ENCODE results near the gene GABARAPL2.
"Not testable (repeated sequence)": the region's sequence is repeated elsewhere in the genome, so short reads cannot be mapped to it uniquely, and the experiment has no call there.

Gene GABARAPL2

GRCh38 chr16:75566040-75566757 is at the start of gene GABARAPL2:
TSS of gene GABARAPL2 (plus strand) at chr16:75566379. CDS start at chr16:75566487, 108 bp downstream.
- peak; percentile 89 to 90 for DNase-seq

GRCh38 chr16:75519175-75519574 is 47.0 kb upstream of the GABARAPL2 start:
- DNase-seq: no peak

- no peak for DNase-seq
Observed at GRCh38 chr16:75526032-75526790, 40.0 kb upstream of the GABARAPL2 start.

GRCh38 chr16:75527825-75528299 is 38.3 kb upstream of the GABARAPL2 start:
- no peak for DNase-seq

- DNase-seq: no peak
Observed at GRCh38 chr16:75529056-75529905, 36.9 kb upstream of the GABARAPL2 start.

- DNase-seq: no peak
Observed at GRCh38 chr16:75529959-75530358, 36.2 kb upstream of the GABARAPL2 start.

- DNase-seq: no peak
Observed at GRCh38 chr16:75532142-75532765, 33.9 kb upstream of the GABARAPL2 start.

- no peak for DNase-seq
Observed at GRCh38 chr16:75532791-75533190, 33.4 kb upstream of the GABARAPL2 start.

- DNase-seq: no peak
Observed at GRCh38 chr16:75534560-75535205, 31.5 kb upstream of the GABARAPL2 start.

- DNase-seq: no peak
Observed at GRCh38 chr16:75535211-75535843, 30.9 kb upstream of the GABARAPL2 start.

- no peak for DNase-seq
Observed at GRCh38 chr16:75535901-75536300, 30.3 kb upstream of the GABARAPL2 start, which contains the start of gene CHST5. TSS of gene CHST5 (minus strand) at chr16:75536108. CDS start at chr16:75530384, 5,724 bp downstream.

- DNase-seq: no peak
Observed at GRCh38 chr16:75537776-75538175, 28.4 kb upstream of the GABARAPL2 start.

GRCh38 chr16:75538882-75539565 is 27.2 kb upstream of the GABARAPL2 start:
- not testable (repeated sequence) for DNase-seq

- no peak for DNase-seq
Observed at GRCh38 chr16:75541236-75541635, 24.9 kb upstream of the GABARAPL2 start.

GRCh38 chr16:75542462-75542861 is 23.7 kb upstream of the GABARAPL2 start:
- not testable (repeated sequence) for DNase-seq

GRCh38 chr16:75545879-75546278 is 20.3 kb upstream of the GABARAPL2 start:
- not testable (repeated sequence) for DNase-seq

- DNase-seq: no peak
Observed at GRCh38 chr16:75546293-75546692, 19.9 kb upstream of the GABARAPL2 start.

GRCh38 chr16:75548456-75548855 is 17.7 kb upstream of the GABARAPL2 start:
- not testable (repeated sequence) for DNase-seq

GRCh38 chr16:75550211-75550662 is 15.9 kb upstream of the GABARAPL2 start:
- DNase-seq: peak in 1 of 2 donors; percentile 8

- no peak for DNase-seq
Observed at GRCh38 chr16:75552951-75553350, 13.2 kb upstream of the GABARAPL2 start.
